ENCODE data around the gene TIMD4.

The TIMD4 gene

GRCh38 chr5:156922207-156922792, 40.7 kb downstream of the TIMD4 start:
- DNase-seq (ENCODE audit: low spot score), result peak; percentile 45

- DNase-seq (ENCODE audit: low spot score), result no peak
Observed at GRCh38 chr5:156920861-156921431, 42.1 kb downstream of the TIMD4 start.

- DNase-seq (ENCODE audit: low spot score), result peak; percentile 85
Observed at GRCh38 chr5:156920042-156920860, 42.8 kb downstream of the TIMD4 start.

- DNase-seq (ENCODE audit: low spot score), result no peak
Observed at GRCh38 chr5:156918311-156918845, 44.6 kb downstream of the TIMD4 start.

- DNase-seq (ENCODE audit: low spot score), result no peak
Observed at GRCh38 chr5:156914371-156914737, 48.7 kb downstream of the TIMD4 start.

GRCh38 chr5:156913719-156914370, 49.2 kb downstream of the TIMD4 start:
- peak; percentile 50 for DNase-seq (ENCODE audit: low spot score)

DNA sequence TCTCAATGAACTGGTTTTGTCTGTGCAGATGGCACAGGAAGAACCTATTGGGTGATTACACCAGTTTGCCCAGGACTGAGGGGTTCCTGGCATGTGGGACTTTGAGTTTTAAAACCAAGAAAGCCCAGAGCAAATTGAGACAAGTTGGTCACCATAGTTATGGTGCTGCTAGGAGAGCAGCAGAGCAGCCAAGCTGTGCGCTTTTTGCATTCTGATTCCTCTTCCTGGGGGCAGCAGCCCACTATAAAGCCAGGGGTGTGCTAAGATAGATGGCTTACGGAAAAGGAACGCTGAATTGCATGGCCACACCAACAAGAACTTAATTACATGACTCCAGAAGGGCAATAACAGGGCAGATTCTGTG, 49.7 kb downstream of the TIMD4 start:
- DNase-seq (ENCODE audit: low spot score), result no peak

- DNase-seq (ENCODE audit: low spot score), result no peak
Observed at GRCh38 chr5:156912869-156913268, 50.2 kb downstream of the TIMD4 start.

GRCh38 chr5:156909180-156909579, 53.8 kb downstream of the TIMD4 start:
- no peak for DNase-seq (ENCODE audit: low spot score)

DNA sequence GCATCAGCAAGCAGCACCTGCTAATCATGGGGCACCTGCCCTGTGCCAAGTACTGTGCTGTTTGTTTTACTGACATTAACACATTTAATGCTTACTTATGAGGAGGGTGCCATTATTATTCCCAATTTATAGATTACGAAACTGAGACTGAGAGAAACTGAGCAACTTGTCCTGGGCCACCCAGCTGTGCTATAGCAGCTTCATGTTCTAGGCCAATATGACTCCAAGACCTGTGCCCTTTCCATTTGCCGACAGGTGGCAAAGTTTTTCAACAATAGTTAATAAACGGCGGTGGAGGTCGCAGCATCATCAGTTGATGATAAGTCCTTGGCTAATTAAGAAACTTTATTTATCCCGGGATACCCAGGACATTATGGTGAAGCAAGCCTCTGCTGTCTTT, 55.4 kb downstream of the TIMD4 start:
- DNase-seq (ENCODE audit: low spot score), result no peak

- DNase-seq (ENCODE audit: low spot score), result no peak
Observed at GRCh38 chr5:156906807-156907206, 56.2 kb downstream of the TIMD4 start.

- no peak for DNase-seq (ENCODE audit: low spot score)
Observed at GRCh38 chr5:156896546-156896945, 66.5 kb downstream of the TIMD4 start.

DNA sequence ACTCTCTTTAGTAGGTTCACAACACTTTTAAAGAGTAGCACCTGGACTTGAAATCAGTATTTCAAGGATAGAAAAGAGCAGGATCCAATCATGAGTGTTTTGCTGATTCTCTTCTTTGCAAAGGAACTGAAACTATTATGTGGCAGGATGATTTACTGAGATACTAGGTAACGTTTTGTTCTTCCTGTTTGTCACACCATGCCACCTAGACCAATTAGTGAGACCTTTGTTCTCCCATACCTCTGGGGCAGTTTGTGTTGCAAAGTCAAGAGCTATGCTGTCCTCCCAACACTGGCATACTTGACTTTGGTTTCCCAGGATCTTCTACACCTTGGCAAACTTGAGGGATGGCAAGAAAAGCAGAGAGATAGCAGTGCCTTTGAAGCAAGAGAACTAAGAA, 69.5 kb downstream of the TIMD4 start:
- peak; percentile 35 for DNase-seq (ENCODE audit: low spot score)

GRCh38 chr5:156892864-156893263, 70.2 kb downstream of the TIMD4 start:
- DNase-seq (ENCODE audit: low spot score), result no peak

- peak; percentile 13 for DNase-seq (ENCODE audit: low spot score)
Observed at GRCh38 chr5:156892223-156892622, 70.8 kb downstream of the TIMD4 start.

DNA sequence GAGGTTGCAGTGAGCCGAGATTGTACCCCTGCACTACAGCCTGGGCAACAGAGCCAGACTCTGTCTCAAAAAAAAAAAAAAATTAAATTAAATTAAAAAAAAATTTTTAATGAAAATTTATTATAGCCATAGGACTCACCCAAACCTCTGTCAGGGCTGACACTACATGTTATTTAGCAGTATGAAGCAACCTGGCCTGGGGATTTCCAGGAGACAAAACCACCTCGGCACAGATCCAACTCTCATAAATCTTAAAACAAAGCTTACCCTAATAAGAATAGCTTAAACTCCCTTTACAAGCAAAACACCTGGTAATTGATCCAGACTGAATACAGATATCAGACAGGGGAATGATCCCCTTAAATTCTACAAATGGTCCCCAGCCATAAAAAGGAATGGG, 74.5 kb downstream of the TIMD4 start:
- DNase-seq (ENCODE audit: low spot score), result no peak

DNA sequence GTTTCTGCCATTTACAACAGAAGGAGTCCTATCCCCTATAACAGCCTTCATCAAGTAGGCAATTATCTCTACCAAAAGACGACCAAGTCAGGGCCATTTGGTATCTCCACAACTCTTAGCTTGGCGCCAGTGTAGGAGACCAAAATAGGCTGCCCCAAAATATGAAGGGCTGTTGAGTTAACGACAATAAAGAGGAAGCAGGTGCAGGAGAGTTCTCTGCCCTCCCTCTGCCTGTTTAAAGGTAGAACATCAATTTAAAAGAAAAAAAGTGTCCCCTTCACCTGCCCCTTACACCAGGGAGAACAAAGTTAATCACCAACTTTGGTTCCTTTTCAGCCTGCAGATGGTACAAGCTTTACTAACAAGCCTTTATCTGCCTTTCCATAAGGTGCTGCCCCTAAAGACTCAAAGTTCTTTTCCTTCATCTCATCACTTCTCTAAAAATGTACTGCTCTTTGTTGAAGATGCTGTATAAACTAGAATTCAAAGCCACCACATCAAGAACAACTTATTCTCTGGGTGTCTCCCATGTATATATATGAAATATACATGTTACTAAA, 79.6 kb downstream of the TIMD4 start:
- no peak for DNase-seq (ENCODE audit: low spot score)

- no peak for DNase-seq (ENCODE audit: low spot score)
Observed at GRCh38 chr5:156879665-156880285, 83.3 kb downstream of the TIMD4 start.

DNA sequence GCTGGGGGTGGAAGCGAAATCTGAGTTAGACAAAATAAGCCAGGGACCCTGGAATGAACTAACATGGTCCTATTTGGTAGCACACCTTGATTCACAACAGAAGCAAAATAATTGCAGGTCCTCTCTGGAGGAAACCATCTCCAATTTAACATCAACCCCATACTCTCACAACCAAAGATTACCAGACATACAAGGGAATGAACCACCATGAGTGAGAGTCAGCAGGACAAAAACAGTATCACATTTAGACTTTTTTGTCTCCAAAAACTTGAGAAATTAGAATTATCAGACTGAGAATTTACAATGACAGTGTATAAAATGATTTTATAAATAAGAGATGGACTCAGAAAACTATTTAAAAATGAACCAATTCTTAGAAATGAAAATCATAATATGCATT, 91.8 kb downstream of the TIMD4 start:
- DNase-seq (ENCODE audit: low spot score), result no peak

GRCh38 chr5:156870498-156870839, 92.6 kb downstream of the TIMD4 start:
- no peak for DNase-seq (ENCODE audit: low spot score)

Data from activated CD4-positive, alpha-beta T cell treated with anti-CD3 and anti-CD28 coated beads, Interleukin-2, Interleukin-4, amounts not matched to agents 100 ng/mL and 50 ng/mL, durations not matched to agents 16 hours and 8 hours (primary cell).